Measurements from ENCODE around the gene TEX264.

DNA sequence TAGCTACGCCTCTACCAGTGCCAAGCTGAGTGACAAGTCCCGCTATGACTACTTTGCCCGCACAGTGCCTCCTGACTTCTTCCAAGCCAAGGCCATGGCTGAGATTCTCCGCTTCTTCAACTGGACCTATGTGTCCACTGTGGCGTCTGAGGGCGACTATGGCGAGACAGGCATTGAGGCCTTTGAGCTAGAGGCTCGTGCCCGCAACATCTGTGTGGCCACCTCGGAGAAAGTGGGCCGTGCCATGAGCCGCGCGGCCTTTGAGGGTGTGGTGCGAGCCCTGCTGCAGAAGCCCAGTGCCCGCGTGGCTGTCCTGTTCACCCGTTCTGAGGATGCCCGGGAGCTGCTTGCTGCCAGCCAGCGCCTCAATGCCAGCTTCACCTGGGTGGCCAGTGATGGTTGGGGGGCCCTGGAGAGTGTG, 41.5 kb downstream of the TEX264 start:
- TF ChIP-seq, protein P1, sequence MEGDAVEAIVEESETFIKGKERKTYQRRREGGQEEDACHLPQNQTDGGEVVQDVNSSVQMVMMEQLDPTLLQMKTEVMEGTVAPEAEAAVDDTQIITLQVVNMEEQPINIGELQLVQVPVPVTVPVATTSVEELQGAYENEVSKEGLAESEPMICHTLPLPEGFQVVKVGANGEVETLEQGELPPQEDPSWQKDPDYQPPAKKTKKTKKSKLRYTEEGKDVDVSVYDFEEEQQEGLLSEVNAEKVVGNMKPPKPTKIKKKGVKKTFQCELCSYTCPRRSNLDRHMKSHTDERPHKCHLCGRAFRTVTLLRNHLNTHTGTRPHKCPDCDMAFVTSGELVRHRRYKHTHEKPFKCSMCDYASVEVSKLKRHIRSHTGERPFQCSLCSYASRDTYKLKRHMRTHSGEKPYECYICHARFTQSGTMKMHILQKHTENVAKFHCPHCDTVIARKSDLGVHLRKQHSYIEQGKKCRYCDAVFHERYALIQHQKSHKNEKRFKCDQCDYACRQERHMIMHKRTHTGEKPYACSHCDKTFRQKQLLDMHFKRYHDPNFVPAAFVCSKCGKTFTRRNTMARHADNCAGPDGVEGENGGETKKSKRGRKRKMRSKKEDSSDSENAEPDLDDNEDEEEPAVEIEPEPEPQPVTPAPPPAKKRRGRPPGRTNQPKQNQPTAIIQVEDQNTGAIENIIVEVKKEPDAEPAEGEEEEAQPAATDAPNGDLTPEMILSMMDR (optimal IDR thresholded peaks at IDR 0.05 in 1 of 3, IDR thresholded peaks at IDR 0.05 in 1 of 3, conservative IDR thresholded peaks at IDR 0.05 in 1 of 3; ENCODE audit: extremely low read depth in 1 of 3, insufficient read depth in 2 of 3, low read length in 3 of 3) = no peak
- no peak for TF ChIP-seq EZH2 (IDR thresholded peaks at IDR 0.05; ENCODE audit: low read length)

Measured in keratinocyte (primary cell).